ENCODE measurements around the gene SERPINE2. TPM values are rescaled to one million over a fixed set of nuclear protein-coding genes. Genes with fewer than 3 reads are reported as not detected.

SERPINE2 gene
- total RNA-seq, 1 donor from 2014 or later: 266 TPM

DNA sequence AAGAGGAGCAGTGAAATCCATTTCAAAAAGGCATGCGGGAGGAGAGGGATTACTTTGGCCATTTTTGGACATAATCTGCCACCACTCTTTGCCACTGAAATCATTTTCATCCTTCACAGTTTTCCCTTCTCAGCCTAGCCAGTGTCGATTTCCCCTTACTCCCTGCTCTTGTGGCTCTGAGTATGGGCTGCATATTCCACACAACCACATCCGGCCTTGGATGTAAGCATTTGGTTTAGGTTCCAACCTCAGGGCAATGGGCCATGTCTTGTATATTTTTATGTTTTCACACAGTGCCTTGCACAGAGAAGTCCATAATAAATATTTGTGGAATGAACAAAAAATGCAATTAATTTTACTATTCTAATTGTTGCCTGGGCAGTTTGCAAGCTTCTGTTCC is 7.7 kb upstream of the SERPINE2 start:
- DNase-seq (ENCODE audit: low spot score): no peak

DNA sequence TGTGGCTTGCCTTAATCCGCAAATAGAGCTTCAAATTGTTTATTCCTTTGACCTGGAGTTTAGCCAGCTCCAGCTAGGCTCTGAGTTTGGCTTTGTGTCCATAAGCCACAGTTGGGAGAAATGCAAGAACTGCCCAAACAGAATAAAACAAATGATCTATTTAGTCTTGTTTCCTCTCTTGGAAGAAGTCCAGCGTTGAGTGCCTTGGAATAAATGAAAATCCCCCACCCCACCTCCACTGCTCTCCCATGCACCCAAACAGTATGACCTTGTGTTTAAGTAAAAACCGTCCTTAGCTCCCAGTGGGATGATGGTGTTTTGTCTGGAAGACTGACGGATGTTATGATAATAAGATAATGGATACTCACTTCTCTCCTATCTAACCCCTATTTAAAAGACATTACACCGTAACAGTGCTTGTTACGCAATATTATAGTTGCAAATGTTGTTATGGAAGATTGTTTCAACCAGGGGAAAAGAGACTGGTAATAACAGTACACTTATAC is 3.2 kb upstream of the SERPINE2 start:
- no peak for DNase-seq (ENCODE audit: low spot score)

DNA sequence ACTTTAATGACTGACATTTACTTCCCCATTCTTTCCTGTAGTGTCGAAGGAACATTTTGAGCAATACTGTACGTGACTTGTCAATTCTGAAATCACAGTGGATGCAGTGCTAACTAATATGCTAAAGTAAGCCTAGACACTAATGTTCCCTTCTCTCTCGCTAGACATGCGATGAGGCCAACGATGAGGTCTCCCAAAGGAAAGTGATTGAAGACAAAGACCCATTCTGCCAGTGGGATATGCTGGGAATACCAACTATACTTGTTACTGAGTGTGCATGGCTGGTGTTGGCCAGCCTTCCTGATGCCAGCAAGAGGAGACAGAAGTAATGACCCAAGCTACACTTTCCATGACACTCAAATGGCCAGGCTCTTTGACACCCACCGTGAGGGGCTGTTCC is 2.5 kb upstream of the SERPINE2 start:
- no peak for DNase-seq (ENCODE audit: low spot score)

DNA sequence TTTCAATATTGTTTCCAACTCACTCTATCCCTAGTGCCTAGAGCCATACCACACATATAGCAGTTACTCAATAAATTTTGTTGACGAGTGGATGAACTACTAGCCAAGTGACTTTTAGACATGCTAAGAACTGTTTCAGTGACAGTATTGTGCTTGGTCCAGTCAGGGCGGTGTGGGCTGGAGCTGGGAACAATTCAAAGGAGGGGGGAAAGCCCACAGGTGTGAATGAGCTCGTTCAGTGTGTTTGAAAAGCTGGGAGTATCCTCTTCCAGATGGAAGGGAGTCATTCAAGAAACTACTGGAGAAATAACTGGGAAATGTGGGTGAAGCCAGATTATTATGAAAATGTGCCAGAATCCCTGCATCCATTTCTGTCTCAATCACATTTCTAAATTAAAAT is 1.7 kb upstream of the SERPINE2 start:
- no peak for DNase-seq (ENCODE audit: low spot score)

DNA sequence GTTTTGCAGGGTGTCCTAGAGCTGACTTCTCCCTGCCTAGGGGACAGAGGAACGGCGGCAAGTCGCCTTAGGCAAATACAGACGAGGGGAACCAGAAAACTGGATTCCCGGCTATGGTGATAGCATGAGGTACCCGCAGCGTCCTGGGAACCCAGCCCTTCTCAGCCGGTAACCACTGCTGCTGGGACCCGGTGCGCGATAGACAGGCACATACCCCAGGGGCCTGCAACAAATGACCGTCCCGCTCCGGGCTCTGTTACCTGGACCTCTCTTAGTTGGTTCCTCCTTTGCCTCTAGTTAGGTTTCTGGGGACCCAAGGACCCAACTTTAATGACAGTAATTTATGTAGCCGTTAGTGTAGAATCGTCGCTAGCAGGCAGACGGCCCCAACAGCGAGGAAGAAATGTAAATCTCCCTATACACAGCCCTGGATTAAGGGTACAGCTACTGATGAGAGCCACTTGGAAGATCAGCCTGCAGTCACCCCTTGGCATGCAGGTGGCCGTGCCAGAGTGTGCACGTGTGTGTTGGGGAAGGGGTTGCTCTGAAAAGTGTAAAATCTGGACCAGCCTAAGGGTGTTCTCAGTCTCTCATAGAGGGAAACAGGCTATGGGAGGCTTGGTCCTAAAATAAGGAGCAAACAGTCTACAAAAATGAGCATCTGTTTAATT is 819 bp upstream of the SERPINE2 start:
- no peak for DNase-seq (ENCODE audit: low spot score)

DNA sequence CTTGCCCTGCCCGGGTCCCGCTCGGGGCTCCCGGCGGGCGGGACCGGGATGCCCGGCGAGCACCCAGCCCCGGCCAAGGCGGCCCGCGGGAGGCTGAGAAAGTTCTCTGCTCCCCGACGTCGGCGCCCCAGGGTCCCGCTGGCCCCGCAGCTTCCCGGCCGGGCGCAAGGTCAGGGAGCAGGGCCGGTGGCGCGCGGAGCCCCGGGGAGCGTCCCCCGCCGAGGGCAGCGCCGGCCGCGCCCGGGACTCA is 331 bp downstream of the SERPINE2 start:
- DNase-seq (ENCODE audit: low spot score): no peak

DNA sequence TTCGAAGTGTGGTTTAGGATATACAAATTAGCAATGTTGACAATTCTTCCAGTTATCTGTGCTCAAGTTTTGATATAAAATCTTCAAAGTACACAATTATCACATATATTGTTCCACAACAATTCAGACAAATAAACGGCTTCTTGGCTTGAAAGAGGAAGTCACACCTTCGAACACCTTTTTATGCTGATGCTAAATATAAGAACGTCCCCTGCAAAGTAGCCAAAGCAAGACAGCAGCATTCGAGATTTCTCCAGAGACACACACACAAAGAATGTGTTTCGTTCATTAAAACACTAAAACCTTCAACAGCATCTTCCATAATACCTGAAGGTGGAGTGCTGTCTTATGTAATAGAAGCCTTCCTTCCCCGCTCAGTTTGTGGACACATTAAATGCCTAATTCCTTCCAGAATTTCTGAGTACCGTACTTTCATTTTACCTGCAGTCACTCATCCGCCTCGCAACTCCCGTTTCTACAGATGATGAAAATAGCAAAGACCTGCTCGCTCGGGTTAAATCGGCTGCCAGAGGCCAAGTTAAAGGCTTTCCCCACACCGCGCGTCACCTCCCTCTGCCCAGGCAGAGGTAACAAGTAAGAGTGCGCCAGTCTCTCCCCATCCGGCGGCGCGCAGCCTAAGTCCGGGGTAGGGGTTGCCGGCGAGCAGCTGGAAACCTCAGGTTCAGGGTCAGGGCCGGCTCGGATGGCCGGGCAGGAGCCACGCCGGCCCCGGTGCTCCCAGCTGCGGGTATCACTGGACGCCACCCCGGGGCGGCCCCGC is 847 bp downstream of the SERPINE2 start:
- peak; percentile 29 for DNase-seq (ENCODE audit: low spot score)

DNA sequence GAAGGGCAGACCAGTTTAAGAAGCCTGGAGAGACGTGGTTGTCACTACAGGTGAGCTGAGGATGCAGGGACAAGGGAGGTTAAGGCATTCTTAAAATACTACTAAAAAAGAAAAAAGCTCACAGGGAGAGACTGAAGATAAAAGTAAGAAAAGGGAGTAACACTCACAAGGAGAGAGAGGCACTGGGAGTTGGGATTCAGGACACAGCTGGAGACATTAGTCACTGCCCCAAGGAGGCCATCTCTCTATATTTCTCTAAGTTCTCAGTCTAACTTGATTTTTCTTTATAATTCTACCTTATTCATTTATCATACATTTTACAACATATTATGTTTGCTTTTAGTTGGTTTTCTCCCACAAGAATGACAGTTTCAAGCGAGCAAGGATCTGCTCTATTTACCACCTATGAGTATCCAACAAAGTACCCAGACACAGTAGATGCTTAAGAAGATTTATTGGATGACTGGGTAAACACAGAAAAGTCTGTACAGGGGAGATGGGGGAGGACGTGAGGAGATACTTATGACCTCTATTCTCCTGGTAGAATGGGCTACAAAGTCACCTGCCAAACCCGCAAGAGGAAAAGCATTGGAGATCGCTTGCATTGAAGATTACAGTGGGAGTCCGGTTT is 2.2 kb downstream of the SERPINE2 start:
- no peak for DNase-seq (ENCODE audit: low spot score)

DNA sequence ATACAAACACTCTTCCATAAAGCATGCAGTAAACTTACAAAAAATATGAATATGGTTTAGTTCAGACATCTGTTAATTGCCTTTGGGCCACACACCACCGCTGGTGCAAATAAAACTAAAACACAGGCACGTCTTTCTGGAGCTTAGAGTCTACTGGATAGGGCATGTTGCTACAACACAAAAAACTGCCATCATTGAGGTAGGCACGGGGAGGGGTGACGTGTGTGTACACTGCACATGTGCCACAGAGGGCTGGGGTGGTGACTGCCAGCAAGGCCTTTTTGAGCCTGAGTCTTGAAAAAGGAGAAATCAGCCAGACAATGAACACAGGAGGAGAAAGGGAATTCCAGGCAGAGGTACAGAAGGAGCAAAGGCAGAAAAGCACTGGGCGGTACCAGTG is 5.1 kb downstream of the SERPINE2 start:
- no peak for DNase-seq (ENCODE audit: low spot score)

DNA sequence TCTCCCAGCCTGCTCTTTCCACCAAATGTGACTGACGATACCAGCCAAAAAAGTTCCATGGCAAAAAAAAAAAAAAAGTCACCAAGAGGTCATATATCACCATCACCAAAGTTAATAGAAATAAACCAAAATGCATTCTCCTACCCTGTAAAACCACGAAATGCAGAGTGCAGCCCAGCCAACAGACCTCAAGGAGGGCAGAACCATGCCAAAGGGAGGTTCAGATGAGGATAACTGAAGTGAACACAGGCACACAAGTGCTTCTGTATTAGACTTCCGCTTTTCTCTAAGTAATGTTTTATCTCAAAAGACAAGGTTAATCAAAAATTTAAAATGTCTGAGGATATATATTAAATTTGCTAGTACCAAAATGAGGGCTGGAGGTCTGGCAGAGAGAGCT is 5.5 kb downstream of the SERPINE2 start:
- no peak for DNase-seq (ENCODE audit: low spot score)

DNA sequence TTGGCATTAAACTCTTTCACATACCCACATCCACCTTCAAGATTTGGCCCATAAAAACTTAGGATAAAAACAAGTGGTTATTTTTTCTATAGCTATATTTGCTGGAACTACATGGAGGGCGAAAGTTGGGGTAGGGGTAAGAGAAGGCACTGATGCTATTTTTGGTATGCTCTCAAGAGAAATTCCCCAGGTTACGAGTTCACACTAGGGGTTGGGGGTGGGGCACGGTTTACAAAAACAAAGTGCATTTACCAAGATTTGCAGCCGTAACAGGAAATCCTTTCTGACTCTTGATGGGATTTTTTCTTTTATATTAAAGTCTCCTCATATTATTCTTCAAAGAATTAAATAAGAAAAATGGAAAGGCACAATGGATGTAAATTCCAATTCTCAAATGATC is 6.8 kb downstream of the SERPINE2 start:
- DNase-seq (ENCODE audit: low spot score): no peak

DNA sequence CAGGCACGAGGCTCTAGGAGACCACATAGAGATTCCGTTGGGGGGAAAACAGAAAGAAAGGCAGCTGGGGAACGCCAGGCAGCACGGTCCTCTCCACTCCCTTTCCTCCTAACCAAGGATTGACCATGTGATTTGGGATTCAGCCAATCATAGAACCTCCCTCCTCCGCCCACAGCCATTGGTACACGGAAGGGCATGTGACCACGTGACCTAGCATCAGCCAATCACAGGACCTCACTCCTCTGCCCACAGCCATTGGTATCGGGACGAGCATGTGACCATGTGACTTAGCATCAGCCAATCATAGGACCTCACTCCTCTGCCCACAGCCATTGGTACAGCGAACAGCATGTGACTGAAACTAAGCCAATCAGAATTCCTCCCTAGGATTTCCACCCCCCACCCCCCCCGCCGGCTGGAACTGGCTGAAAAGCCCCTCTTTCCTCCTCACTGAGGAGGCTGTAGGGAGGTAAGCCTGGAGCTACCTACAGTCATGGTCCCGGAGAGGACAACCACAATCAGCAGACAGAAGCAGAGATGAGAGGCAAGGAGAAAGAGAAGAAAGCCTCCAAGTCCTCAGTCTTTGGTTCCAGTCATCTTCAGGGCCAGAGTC is 7.6 kb downstream of the SERPINE2 start:
- DNase-seq (ENCODE audit: low spot score): no peak

DNA sequence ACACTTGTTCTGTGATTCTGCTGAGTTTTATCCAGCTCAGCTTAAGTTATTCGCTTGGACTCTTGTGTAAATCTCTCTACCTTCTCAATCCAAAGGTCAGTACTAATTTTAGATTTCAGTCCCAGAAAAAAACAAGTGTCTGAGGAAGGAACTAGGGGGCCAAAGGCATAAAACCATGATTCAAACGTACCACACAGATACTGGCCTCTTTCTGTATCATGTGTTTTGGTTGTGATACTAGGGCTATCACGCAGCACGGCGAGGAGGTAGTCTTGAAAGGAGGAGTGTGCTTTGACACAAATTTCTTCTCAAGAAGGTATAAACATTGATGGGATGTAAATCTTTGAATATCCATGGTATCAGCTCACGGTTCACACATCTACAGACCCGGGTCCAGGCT is 8.3 kb downstream of the SERPINE2 start:
- no peak for DNase-seq (ENCODE audit: low spot score)

DNA sequence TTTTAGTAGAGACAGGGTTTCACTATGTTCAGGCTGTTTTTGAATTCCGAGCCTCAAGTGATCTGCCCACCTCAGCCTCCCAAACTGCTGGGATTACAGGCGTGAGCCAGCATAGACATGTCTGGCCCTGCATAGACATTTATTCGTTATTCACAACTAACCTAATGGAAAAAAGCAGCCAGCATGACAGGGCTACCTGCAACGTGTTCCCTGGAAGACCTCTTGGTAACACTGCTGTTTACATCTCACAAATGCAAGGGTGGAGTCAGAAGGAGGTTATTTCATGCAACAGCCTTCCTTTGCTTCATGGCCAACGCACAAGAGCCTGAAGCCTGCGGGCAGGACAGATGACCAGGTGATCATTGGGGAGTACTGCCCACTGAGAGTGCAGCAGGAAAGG is 9.2 kb downstream of the SERPINE2 start:
- no peak for DNase-seq (ENCODE audit: low spot score)

DNA sequence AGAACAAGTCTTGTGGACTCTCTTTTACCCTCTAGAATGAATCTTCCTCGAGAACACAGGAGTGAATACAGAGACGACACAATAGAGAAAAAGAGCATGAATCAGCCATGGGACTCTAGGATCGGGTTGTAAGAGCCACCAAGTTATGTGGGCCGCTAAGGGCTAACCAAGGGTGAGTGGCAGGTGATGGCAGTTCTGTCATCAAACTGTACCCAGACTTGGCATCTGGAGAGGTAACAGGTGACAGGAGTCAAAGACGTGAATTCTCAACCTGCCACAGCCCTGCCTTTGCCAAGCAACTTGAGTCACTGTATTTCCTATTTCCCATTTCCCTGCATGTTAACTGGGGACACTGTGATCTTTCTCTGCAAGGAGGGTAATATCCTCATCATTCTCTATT is 11.2 kb downstream of the SERPINE2 start:
- no peak for DNase-seq (ENCODE audit: low spot score)

DNA sequence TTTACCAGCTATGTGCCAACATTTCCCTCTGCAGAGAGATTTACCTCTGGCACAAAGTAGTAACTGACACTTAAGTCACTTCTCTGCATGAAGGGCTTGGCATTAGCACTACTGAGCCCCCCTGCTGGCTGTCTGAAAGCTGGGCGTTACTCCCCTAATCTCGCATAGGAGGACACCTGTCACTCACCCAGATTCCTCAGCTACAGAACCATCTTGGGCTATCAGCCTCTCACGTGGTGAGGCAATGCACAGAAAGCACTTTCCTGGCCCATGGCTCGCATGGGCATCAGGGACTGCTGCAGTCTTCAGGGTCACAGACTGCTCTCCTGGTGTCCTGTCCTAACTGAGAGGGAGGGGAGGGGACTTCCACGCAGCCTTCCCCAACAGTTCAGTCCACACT is 12.0 kb downstream of the SERPINE2 start:
- DNase-seq (ENCODE audit: low spot score): no peak

DNA sequence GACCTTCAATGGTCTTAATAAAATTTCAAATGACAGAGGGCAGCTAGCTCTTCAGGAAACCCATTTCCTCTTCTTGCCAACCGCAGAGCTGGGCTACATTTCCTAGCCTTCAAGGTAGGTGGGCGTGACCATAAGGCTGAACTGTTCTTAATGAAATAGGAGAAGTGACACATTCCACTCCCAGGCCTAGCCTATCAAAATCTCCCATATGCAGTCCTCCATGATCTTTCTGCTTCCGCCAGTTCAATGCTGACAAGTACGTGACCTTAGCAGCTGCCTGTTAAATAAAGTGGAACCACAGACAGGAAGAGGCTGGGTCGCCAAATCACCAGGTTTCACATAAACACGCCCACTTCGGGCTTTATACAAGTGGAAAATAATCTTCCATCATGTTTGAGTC is 13.2 kb downstream of the SERPINE2 start:
- DNase-seq (ENCODE audit: low spot score): no peak

DNA sequence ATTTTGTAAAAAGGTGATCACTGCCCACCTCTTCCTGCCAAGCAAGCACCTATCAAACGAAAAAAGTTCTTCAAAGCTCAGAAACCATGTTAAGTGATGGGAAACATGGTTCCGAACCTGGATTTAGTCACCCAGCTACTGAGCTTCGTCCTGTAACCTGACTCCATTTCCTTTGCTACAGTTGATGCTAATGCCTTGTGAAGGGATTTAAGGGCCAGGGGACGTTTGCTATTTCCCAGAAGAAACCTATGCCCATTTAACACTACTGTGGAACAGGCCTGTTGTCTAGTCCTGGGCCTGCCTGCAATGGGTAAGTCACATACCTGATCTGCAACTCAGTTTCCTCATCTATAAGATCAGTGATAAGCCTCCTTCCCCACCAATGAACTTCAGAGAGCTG is 14.8 kb downstream of the SERPINE2 start:
- DNase-seq (ENCODE audit: low spot score): no peak

DNA sequence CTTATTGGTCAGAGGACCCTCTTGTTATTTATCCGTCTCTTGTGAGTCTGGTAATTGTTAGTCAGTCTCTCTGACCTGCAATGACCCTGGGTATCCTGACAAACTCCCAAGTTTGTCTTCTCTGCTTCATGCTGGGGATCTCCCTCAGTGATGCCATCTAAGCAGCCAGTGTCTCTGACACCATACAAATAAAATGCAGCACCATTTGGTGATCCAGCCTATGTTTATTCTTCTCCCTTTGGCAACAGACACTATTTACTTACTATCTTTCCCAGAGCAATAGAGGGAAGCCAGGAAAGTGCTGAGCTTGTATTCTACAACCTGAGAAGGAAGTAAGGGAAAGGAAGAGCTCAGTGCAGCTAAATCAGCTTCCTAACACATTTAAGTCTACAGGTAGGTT is 15.9 kb downstream of the SERPINE2 start:
- no peak for DNase-seq (ENCODE audit: low spot score)

DNA sequence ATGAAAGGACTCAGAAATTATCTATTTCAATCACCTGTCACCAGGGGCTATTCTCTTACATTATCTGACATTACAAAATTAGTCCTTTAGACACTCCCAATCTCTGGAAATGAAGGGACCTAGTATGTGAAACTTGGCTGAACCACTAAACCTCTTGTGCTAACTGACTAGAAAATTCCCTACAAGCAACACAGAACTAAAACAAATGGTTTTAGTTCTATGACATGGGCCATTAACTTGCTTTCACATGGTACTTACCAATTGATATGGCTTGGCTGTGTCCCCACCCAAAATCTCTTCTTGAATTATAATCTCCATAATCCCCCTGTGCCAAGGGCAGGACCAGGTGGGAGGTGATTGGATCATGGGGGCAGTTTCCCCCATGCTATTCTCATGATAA is 16.6 kb downstream of the SERPINE2 start:
- no peak for DNase-seq (ENCODE audit: low spot score)

DNA sequence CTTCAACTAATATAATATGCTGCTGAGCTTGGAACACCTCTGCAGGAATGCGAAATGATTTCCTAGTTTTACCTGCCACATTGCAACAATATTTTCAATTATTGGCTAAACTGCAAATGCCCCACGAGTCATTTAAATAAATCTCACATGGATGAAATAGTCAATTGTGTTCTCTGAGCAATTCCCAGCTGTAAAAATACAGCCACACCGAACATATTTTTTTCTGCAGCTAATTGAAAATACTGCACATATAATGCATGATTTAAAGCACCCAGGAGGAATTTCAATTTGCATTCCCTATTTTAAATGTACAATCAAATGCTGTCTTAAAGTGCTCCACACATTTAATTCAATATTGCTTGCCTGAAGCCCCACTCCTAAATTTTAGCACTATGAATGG is 18.6 kb downstream of the SERPINE2 start:
- DNase-seq (ENCODE audit: low spot score): no peak

DNA sequence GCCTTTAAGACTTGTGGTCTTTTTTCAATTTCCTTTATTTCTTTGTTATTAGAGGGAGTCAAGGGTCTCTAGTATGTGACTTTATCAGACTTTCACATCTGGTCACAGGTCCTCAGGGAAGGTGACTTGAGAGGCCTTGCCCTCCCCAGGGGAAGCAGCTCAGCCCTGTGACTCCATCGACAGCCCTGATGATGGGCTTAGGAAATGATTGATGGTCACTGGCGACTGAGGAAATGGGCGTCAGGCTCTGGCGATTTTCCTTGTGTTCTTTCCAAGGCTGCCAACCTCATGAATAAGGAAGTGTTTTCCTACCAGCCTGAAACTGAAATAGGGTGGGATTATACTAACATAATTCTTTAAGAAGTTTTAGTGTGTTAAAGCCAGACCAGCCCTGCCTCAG is 21.1 kb downstream of the SERPINE2 start:
- DNase-seq (ENCODE audit: low spot score): peak; percentile 29

DNA sequence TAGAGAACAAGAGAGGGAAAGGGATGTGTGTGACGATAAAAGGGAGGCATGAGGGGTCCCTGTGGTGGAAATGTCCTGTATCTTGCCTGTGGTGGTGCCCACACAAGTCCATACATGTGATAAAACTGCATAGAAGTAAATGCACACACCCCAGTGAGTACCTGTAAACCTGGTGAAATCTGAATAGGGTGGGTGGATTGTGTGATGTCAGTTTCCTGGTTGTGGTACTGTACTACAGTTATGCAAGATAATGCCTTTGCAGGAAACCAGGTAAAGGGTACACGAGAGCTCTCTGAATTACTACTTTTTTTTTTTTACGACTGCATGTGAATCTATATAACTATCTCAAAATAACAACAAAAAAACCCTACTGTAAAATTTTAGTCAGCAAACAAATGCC is 22.1 kb downstream of the SERPINE2 start:
- DNase-seq (ENCODE audit: low spot score): no peak
